Hepatic stellate cell (primary cell): Measurements from ENCODE around the gene GRAMD4.

Experiments
- DNase-seq: peaks from one replicate; pipeline ENCODE4 v3.0.0; 2011; ENCODE audit warnings: low spot score

GRAMD4 gene

GRCh38 chr22:46583571-46583970 is 36.6 kb upstream of the GRAMD4 start:
- DNase-seq, result no peak

DNA sequence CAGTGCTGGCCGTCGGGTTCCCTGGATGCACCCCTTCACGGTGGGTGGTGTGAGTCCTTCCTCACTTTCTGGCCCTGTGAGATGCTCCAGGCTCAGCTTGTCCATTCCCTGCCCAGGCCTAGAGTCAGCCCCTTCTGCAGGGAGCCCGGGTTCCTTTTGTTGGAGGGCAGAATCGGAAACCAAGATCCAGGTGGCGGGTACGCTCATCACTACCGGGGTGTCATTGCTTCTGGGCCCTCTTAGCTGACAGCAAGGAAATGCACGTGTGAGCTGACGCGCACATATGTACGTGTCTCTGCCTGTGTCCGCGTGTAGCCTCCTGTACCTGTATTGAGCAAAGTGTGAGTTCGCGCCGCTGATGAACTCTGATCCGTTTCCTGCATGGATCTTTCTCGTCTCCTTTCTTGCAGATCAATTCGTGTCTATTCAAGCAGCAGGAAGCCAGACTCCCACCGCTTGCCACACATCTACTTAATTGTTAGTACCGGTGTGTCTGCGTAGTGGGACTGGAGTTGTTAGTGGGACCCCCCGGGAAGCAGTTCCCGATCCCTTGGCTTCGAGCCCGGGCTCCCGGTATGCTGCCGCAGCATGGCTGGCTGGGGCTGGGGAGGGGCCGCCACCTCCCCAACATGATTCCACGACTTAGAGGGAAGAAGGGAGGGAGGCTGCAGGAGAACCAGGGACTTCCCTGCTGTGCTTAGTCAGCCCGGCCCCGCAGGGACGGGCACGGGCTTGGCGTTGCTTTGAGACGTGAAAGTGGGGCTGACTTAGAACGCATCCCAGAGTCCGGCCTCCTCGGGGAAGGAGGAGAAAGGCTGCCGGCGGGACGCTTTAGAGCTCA is 35.9 kb upstream of the GRAMD4 start:
- DNase-seq, result no peak

DNA sequence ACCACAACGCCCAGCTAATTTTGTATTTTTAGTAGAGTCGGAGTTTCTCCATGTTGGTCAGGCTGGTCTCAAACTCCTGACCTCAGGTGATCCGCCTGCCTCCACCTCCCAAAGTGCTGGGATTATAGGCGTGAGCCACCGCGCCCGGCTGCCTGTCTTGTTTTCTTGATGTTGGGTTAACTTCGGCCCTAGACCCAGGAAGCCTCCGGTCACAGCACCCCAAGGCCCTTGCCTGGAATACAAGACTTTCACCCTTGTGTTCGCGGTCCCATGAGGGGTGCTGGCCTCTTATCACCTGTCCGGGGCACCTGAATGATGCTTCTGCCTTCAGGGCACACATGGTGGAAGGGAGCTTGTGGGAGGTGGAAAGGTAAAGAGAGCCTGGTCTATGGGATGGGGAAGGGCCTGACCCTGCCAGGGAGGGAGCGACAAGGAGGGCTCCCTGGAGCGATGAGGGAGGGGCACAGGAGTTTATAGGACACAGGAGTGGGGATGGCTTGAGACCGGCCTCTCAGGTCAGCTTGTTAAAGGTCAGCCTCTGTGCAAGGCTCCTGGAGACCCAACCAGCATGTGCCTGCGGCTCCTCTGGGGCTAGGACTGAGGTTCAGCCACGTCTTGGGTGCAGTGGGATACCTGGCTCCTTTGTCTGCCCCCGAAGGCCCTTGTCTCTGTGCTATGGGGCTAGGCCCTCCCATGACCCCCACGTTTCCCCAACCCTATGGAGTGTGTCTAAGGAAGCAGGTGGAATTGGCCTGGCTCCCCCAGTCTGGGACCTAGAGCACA is 34.7 kb upstream of the GRAMD4 start:
- DNase-seq, result no peak

GRCh38 chr22:46586123-46586519 is 34.1 kb upstream of the GRAMD4 start:
- DNase-seq, result no peak

DNA sequence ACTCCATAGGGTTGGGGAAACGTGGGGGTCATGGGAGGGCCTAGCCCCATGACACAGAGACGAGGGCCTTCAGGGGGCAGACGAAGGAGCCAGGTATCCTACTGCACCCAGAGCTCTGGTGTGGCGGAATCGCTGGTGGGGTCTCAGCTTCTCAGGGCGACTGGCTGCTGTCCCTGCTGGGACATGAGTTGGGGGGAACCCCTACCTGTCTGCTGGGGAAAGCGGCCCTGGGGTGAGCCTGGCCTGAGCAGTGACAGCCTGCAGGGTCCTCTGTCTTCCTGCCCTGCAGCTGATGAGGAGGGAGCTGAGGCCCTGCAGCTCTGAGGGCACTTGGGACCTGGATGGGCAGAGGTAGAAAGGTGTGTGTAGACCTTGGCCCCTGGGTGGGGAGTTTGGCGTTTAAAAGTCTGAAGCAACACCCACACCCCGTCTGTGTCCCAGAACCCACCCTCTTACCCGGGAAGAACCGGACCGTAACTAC is 33.6 kb upstream of the GRAMD4 start:
- no peak for DNase-seq

- DNase-seq, result no peak
Measured at GRCh38 chr22:46587061-46587460, 33.1 kb upstream of the GRAMD4 start.

GRCh38 chr22:46587492-46588278 is 32.5 kb upstream of the GRAMD4 start:
- DNase-seq, result no peak

DNA sequence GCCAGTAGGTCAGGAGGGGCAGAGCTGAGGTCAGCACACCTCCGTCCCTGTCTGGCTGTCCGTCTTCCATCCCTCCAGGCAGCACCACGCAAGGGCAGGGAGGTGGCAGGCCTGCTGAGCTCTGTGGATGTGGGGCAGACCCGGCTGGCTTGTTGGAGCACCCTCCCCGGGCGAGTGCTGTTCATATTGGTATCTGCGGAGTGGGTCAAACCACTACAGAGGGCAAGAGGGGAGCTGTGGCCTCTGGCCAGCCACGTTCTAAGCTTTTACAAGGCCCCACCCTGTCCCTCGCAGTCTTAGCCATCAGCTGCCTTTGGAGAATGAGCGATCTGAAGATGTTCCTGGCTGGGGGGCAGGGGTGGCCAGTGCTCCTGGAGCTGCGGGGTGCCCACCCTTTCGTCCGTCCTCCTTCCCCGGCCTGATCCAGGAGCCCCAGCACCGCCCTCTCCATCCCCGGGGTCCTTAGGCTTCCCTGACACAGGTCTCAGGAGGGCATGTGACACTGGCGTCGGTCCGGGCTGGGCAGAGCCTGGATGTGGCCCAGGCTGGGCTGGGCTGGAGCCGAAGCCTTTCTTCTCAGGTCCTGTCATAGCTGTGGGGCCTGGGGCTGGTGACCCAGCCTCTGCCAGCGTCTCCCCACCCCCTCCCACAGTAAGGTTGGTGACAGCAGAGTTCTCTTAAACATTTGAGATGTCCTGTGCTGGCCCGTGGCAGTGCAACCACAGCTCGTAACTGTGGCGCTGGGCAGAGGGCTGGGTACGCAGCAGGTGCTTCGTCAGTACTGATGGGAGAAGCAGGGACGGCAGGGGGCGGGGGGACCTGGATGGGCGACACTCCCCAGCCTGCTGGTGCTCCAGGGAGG is 31.7 kb upstream of the GRAMD4 start:
- DNase-seq, result no peak

DNA sequence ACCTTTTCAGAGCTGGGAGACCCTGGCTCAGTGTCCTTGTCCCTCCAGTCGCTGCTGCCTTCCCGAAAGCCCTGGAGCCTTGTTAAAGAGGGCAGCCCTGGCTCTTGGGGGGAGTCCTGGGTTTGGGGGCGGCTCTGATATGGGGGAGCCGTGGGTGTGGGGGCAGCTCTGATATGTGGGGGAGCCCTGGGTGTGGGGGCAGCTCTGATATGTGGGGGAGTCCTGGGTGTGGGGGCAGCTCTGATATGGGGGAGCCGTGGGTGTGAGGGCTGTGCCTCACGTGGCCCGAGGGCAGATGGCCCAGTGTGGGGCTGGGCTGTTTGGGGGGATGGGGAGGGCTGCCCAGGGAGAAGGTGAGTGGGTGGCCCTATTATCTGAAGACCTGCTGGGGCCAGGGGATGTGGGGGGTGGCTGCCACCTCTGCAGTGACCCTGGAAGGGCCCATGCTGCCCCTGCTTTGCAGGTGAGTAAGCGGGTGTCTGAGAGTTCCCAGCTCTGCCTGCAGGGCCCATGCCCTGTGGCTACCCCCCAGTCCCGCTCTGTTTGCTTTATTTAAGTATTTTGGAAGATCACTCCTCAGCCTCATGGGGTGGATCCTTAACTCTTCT is 30.9 kb upstream of the GRAMD4 start:
- no peak for DNase-seq

GRCh38 chr22:46589871-46590271 is 30.3 kb upstream of the GRAMD4 start:
- DNase-seq, result no peak

GRCh38 chr22:46590334-46590733 is 29.9 kb upstream of the GRAMD4 start:
- DNase-seq, result no peak

DNA sequence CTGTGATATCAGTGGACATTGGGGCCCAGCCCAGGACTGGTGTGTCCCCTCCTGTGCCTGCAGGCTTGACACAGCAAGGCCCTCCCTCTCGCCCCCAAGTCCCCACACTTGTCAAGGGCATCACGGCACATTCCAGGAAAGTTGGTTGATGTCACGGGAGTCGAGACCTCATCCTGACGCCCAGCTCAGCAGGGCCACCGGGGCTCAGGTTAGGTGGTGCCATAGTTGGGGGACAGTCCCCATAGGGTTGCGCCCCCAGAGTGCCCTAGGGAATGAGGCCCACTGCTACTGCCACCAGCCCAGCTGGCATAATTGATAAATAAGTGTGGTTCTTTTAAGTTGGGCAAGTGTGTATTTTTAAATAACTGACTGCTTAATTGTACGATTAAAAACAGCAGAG is 28.3 kb upstream of the GRAMD4 start:
- no peak for DNase-seq

DNA sequence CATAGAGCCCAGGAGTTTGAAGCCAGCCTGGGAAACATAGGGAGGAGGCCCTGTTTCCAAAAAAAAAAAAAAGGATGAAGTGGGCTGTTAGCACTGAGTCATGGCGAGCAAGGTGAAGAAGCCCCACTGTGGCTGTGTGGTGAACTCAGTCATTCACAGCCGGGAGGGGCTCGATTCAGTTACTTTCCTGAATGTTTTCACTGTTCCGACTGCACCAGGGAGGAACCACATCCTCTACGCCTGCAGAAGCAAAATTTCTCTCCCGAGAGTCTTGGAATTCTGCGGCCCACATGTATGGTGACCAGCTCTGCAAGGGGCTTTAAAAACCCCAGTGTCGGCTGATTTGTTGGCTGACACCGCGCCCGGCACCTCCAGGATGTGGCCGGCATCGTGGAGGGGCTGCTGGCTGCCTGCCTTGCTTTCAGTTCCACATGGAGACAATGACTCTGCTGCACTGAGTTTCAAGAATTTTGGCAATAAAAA is 27.8 kb upstream of the GRAMD4 start:
- no peak for DNase-seq

DNA sequence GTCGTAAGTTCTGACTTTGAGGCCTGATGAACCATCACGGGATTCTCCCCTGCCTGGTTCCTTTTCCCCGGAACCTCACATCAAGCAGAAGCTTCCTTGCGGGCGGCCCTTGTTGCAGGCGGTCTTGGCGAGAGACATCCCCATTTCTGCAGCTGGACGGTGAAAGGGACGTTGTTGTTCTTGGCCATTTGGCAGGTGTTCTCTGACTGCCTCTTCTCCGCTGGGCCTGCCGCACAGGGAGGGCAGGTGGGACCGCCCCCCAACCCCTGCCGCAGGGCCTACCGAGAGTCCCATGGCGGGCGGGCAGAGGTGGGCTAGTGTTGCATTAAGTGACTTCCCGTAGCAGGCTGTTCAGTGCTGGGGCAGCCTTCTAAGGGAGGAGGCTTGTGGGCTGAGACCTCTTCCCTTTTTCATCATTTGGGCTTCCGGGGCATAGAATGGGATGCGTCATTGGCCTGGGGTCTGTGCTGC is 26.9 kb upstream of the GRAMD4 start:
- no peak for DNase-seq

DNA sequence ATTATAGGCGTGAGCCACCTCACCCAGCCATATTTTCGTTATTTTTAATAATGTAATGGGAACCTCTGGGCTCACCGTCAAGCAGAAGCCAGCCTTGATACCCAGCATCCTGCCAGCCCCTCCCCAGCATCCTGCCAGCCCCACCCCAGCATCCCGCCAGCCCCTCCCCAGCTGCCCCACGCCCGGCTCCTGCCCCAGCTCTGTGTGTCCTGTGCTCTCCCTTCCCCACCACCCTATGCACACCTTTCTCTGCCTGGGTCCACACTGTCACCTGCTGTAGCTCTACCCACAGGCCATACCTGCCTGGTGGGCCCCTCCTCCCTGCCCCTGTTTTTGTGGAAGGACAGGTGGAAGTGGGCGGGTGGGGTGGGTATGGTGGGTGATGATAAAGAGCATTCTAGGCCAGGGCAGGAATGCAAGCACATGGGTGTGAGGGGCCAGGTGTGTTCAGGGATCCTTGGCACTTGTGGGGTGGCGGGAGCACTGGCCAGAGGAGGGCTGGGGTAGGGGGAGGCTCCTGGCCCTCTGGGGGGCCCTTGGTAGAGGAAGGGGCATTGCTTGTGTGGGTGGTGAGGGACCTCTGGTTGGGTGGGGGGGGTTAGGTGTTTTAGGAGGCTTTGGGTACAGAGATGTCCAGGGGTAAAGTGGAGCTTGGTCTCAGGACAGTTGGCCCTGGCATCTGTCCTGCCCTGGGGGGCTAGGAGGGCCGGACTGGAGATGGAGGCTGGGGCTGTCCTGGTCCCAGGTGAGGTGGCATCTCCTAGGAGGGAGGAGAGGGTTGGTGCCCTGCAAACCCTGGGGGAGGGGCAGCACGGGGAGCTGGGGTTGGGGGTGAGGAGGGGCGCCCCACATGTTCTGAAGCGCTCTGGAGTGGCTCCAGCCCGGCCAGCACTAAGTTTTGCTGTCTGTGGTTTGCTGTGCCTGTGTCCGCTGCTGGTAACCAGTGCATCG is 25.9 kb upstream of the GRAMD4 start:
- no peak for DNase-seq

- DNase-seq, result no peak
Measured at GRCh38 chr22:46594947-46595298, 25.3 kb upstream of the GRAMD4 start.

GRCh38 chr22:46595545-46595944 is 24.6 kb upstream of the GRAMD4 start:
- no peak for DNase-seq

DNA sequence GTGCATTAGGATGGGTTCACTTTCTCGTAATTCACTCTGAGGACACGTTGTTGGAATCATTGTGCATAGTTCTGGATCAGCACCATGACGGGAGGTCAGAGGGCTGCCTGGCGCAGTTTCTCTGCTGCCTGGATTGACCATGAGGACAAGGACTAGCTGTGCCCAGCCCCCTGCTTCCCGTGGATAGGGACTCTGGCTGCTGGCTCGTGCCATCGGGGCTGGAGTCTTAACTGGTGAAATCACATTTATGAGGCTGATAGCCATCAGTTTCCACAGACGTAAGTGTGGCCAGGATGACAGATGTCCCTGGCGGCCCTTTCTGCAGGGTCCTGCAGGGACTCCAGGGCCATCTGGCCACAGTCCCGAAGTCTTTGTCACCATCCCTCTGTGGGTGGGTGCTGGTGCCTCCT is 24.1 kb upstream of the GRAMD4 start:
- DNase-seq, result no peak

DNA sequence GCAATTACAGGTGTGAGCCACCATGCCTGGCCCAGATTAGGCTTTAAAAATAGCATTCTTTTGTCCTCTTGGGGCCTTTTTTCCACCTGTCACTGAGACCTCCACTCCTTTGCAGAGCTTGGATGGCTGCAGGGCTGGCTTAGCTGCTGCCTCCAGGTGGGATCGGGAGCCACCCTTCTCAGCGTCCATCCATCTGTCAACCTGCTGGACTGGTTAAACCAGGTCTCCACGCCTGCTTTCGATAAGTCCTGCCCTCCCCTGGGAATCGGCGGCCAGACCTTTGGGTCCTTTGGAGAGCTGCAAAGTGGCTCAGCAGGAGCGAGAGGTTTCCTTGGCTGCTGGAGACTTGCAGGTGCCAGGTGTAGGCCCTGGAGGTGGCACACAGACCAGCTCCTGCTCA is 23.4 kb upstream of the GRAMD4 start:
- DNase-seq, result no peak

DNA sequence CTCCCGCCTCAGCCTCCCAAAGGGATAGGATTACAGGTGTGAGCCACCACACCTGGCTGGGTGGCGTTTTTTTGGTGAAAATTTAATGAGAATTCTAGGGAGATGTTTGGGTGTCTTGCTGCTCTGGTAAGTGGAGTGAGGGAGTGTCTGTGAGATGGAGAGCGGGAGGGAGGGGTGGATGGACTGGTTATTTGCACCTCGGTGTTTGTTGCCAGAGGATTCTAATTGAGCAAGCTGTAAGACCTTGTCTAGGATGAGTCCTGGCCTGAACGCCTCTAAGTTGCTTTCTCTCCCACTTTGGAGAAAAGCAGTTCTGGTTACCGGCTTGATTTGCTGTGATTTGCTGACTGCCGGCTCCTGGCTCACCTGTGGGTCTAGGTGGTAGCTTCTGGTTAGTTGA is 22.0 kb upstream of the GRAMD4 start:
- DNase-seq, result no peak
